Inferior parietal cortex (tissue), 1 donor: ENCODE data around the gene ALK.

Experiments
- DNase-seq: peaks from one replicate; pipeline ENCODE4 v3.0.0-alpha.2; 2016; ENCODE audit errors: extremely low spot score

The ALK gene

GRCh38 chr2:29655391-29656086 is 265.8 kb downstream of the ALK start:
- no peak for DNase-seq

- DNase-seq: no peak
Observed at GRCh38 chr2:29650631-29651097, 270.7 kb downstream of the ALK start.

DNA sequence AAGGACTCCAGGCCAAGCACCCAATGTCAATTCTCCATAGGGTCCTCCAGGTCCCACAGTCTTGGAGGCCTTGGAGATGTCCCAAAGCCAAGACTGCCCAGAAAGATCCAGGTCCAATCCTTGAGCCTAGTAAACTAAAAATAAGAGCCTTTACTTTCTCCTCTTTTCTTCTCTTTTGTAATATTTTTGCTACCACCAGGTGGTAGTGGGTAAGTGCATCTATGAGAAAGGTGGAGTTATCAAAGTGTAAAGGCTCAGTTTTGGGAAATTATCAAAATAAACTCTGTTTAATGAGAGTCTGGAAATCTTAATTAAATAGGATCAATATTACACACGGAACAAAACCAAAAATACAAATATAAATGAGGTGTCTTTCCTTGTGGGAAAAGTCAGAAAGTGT is 276.4 kb downstream of the ALK start:
- DNase-seq: no peak

GRCh38 chr2:29643196-29643595 is 278.2 kb downstream of the ALK start:
- DNase-seq: no peak

GRCh38 chr2:29640360-29640759 is 281.0 kb downstream of the ALK start:
- DNase-seq: no peak

- no peak for DNase-seq
Observed at GRCh38 chr2:29638641-29639040, 282.7 kb downstream of the ALK start.

- DNase-seq: no peak
Observed at GRCh38 chr2:29634916-29635315, 286.5 kb downstream of the ALK start.

GRCh38 chr2:29632018-29632417 is 289.4 kb downstream of the ALK start:
- no peak for DNase-seq

DNA sequence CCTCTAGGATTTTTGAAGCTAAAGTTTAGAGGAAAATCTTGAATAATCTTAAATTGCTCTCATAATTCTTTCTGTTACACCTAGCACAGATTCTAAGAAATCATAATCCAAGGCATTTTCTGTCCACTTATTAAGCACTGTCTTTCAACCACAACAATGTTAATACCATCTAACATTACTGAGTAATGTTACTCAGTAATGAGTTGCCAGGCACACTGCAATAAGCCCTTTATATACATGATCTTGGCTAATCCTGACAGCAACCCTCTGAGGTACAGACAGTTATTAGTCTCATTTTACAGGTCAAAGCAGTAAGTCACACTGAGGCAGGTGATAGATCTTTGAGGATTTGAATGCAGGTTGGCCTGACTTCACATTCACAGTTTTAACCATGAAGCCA is 291.9 kb downstream of the ALK start:
- no peak for DNase-seq

DNA sequence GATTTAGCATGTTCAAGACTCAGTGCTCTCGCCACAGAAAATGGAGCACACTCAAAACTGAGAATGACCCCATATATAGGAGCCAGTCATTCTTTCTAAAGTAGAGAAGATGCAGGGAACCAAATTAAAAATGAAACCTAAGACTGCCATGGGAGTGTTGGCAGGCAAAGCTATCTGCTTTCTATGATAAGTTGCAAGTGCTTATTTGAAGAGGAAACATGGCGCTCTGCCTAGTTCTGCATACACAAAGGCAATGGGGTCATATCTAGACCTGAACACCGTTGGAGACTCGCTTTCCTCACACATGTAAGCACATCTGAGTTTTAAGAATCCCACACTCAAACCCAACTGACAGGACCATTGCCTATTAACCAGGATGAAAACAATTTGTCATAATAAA is 292.5 kb downstream of the ALK start:
- no peak for DNase-seq

- peak; percentile 53 for DNase-seq
Observed at GRCh38 chr2:29628108-29628745, 293.2 kb downstream of the ALK start.

GRCh38 chr2:29627279-29627711 is 294.1 kb downstream of the ALK start:
- DNase-seq: no peak

GRCh38 chr2:29620890-29621289 is 300.5 kb downstream of the ALK start:
- DNase-seq: no peak

DNA sequence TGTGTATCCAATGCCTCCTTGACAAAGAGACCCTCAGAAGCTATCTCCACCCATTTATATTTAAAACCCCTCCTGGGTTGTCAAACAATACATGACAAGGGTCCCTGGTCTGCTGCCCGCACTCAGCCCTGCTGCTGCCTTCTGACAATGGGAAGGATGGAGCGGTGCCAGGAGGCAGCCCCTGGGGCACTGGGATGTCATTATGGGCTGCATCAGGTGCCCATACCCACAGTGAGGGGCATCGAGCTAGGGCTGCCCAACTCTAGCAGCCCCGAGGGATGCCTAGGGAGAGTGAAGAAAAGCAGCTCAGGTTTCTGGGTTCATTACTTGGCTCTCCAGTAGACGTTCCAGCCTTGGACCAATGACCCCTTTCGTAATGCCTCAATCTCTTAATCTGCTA is 301.7 kb downstream of the ALK start:
- no peak for DNase-seq

GRCh38 chr2:29618024-29618423 is 303.4 kb downstream of the ALK start:
- no peak for DNase-seq

- no peak for DNase-seq
Observed at GRCh38 chr2:29617351-29617750, 304.0 kb downstream of the ALK start.

GRCh38 chr2:29616569-29616968 is 304.8 kb downstream of the ALK start:
- DNase-seq: no peak

DNA sequence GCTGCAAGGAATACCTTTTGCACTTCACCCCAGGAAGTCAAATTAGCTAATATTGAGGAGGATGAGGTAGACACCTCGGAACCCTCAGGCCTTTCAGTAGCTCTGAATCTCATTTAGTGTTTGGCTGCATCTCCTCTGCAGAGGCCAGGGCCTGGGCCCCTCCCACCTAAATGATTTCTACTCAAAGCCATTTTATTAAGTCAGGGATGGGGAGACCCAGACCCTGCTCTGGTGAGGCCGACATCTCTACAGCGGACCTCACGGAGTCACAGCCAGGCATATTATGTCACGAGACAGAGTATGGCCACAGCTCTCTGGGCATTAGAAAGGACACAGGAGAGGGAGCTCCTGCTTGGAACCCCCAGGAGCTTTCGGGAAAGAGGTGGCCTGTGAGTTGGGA is 305.5 kb downstream of the ALK start:
- no peak for DNase-seq

DNA sequence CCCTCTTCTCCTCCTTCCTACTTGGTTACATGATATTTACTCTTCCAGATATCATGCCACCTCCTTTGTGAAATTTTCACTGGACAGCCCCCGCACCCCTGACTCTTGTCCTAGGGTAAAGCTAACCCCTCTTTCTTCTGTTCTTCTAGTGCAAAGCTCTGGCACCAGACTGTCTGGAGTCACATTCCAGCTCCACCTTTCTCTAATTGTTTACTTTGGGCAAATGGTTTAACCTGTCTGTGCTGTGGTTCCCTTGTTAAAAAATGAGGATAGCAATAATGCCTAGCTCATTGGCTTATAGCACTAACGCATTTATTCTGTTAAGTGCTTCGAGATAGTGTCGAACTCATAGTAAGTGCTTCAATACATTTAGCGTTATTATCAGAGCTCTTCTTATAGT is 306.2 kb downstream of the ALK start:
- DNase-seq: no peak

GRCh38 chr2:29614295-29614830 is 307.0 kb downstream of the ALK start:
- no peak for DNase-seq

- DNase-seq: no peak
Observed at GRCh38 chr2:29613792-29614266, 307.6 kb downstream of the ALK start.

GRCh38 chr2:29613067-29613466 is 308.3 kb downstream of the ALK start:
- DNase-seq: no peak

- DNase-seq: no peak
Observed at GRCh38 chr2:29612568-29612967, 308.8 kb downstream of the ALK start.
